Fibroblast of lung (primary cell): Measurements from ENCODE around the gene POP5. TPM values are rescaled to one million over a fixed set of nuclear protein-coding genes. Genes with fewer than 3 reads are reported as not detected.

Source experiments
- DNase-seq, 2 donors: peaks; one replicate each; pipeline versions ENCODE4 v3.0.0 to v3.0.0-alpha.2; 2010; ENCODE audit warnings: low read depth in 2 of 2
- H2AFZ ChIP-seq: 2 replicates; pipeline ENCODE4 v1.5.1; 2012; ENCODE audit warnings: low read length, control low read depth, inconsistent platforms
- H3K27ac ChIP-seq: 2 replicates; pipeline ENCODE4 v1.5.1; 2011; ENCODE audit warnings: low read length, control low read depth; ENCODE audit not compliant: insufficient read depth
- H3K27me3 ChIP-seq: 2 replicates; pipeline ENCODE4 v1.5.1; 2011; ENCODE audit warnings: mild to moderate bottlenecking, low read length; ENCODE audit not compliant: control insufficient read depth, insufficient read depth
- H3K36me3 ChIP-seq: 2 replicates; pipeline ENCODE4 v1.5.1; 2011; ENCODE audit warnings: low read length; ENCODE audit not compliant: control insufficient read depth, insufficient read depth
- H3K4me1 ChIP-seq: 2 replicates; pipeline ENCODE4 v1.5.1; 2011; ENCODE audit warnings: low read length; ENCODE audit not compliant: control insufficient read depth, insufficient read depth; ENCODE audit errors: extremely low read depth
- H3K4me2 ChIP-seq: 2 replicates; pipeline ENCODE4 v1.5.1; 2011; ENCODE audit warnings: low read length, control low read depth; ENCODE audit not compliant: insufficient read depth; ENCODE audit errors: extremely low read depth
- H3K4me3 ChIP-seq, 4 experiments: fragments of 200-600 bp in 1 of 4; sonication (generic) in 1 of 4; replicated peaks in 1 of 4; 2 replicates each; pipeline ENCODE4 v1.5.1; 2011 to 2016; ENCODE audit warnings: low read length in 4 of 4, low read depth in 3 of 4, mild to moderate bottlenecking in 3 of 4, control low read depth in 2 of 4, inconsistent platforms in 1 of 4, mixed read lengths in 1 of 4; ENCODE audit not compliant: insufficient read depth in 1 of 4; ENCODE audit errors: control extremely low read depth in 1 of 4
- H3K79me2 ChIP-seq: 2 replicates; pipeline ENCODE4 v1.5.1; 2012; ENCODE audit warnings: mild to moderate bottlenecking, low read length, inconsistent platforms; ENCODE audit not compliant: control insufficient read depth, insufficient read depth
- H3K9ac ChIP-seq: 2 replicates; pipeline ENCODE4 v1.5.1; 2011; ENCODE audit warnings: mild to moderate bottlenecking, low read length, control low read depth; ENCODE audit not compliant: insufficient read depth
- H3K9me3 ChIP-seq: 2 replicates; pipeline ENCODE4 v1.5.1; 2012; ENCODE audit warnings: low read depth, low read length; ENCODE audit not compliant: control insufficient read depth, insufficient read depth
- H4K20me1 ChIP-seq: 2 replicates; pipeline ENCODE4 v1.5.1; 2011; ENCODE audit warnings: low read length; ENCODE audit not compliant: control insufficient read depth, insufficient read depth; ENCODE audit errors: extremely low read depth
- CTCF ChIP-seq, 2 donors: IDR thresholded peaks in 1 of 2; conservative IDR thresholded peaks in 1 of 2; 1 replicate in 1 of 2; 2 replicates in 1 of 2; pipeline ENCODE4 v1.5.1; 2011 to 2012; ENCODE audit warnings: low read length in 2 of 2, control low read depth in 1 of 2, inconsistent platforms in 1 of 2, low read depth in 1 of 2, mild to moderate bottlenecking in 1 of 2
- EZH2 ChIP-seq: IDR thresholded peaks from 2 replicates; pipeline ENCODE4 v1.5.1; 2012; ENCODE audit warnings: low read length, control low read depth, mild to moderate bottlenecking; ENCODE audit errors: missing control alignments
- polyA plus RNA-seq, 2 donors: library from polyadenylated mRNA; depleted of rRNA in 1 of 2; stranded (reverse) in 1 of 2; unstranded in 1 of 2; fragments of >200 nt; gene quantifications; 2 replicates each; pipeline ENCODE4 v1.2.1, GENCODE V29; 2011 to 2012; ENCODE audit warnings: missing spikeins in 1 of 2
- total RNA-seq: library from RNA; depleted of rRNA; stranded (reverse); fragments of >200 nt; gene quantifications from 2 replicates; pipeline ENCODE4 v1.2.1, GENCODE V29; 2014

Gene POP5
- total and polyA plus RNA-seq, 2 donors (not counting 1 experiment from before 2014, with no cell fraction given), result 28.6 to 50.3 TPM

- Histone ChIP-seq H3K9me3 (no peaks in the 10 kb centered on the region), H3K9ac (no peak overlapping the region), H4K20me1 (no peaks in the 10 kb centered on the region), H3K4me1 (peaks cover 5% of the 10 kb centered on the region), H3K4me2 (peak overlapping the region; percentile 64), H2AFZ (peak overlapping the region; percentile 54), H3K4me3 (peak overlapping the region; percentile 71 to 91 (median 86)), H3K36me3 (no peaks in the 10 kb centered on the region), H3K27me3 (no peaks in the 10 kb centered on the region), H3K79me2 (peaks cover 14% of the 10 kb centered on the region), H3K27ac (peak overlapping the region; percentile 93)
- peak in 1 of 2 donors; percentile 57 for DNase-seq
- TF ChIP-seq EZH2 (no peak), CTCF (conservative IDR thresholded peaks at IDR 0.05 in 1 of 2, IDR thresholded peaks at IDR 0.05 in 1 of 2; ENCODE audit: low read depth in 1 of 2, low read length in 2 of 2) (peak in 1 of 2 donors; percentile 14)
Observed at GRCh38 chr12:120529641-120530417, 51.4 kb downstream of the POP5 start.

DNA sequence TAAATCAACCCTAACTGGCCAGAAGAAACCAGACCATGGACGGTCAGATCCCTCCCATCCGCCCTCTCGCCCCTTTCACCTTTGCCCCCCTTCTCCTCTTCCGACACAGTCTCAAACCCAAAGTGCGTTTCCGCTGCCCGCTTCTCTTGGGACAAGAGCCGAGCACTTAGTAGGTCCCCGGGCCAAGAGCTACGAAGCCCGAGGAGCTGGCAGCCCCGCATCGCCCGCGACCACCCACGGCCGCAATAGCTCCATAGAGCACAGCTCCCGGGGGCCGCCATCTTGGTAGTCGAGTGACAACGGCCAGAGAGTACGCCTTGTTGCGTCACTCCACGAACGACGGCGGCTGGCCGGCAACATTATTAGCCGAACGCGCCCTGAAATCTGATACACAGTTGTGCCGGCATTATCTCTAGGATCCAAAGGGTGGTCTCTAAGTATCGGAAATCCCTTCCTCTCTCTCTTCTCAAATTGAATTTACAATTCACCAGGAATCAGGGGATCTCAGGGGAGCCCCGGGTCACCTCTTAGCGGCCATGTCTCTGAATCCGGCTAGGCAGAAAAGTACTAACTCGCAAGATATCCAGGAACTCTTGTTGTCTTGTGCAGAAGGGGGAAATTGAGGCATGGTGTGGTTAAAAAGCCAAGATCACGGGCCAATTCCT is 52.2 kb downstream of the POP5 start, which contains the start of gene COQ5:
TSS of gene COQ5 (minus strand) at position 298 of the 665 bp plus-strand sequence. CDS start at position 281, 17 bp downstream.
- Histone ChIP-seq H3K4me2 (peak within 1 kb of the TSS; percentile 97), H3K9me3 (no peaks in the 10 kb centered on the region), H4K20me1 (no peaks in the 10 kb centered on the region), H3K27me3 (no peaks in the 10 kb centered on the region), H3K4me1 (peaks cover 5% of the 10 kb centered on the region), H2AFZ (peak within 1 kb of the TSS; percentile 88), H3K9ac (peak within 1 kb of the TSS; percentile 93), H3K79me2 (peaks cover 7% of the 10 kb centered on the region), H3K36me3 (no peaks in the 10 kb centered on the region), H3K27ac (peak within 1 kb of the TSS; percentile 93), H3K4me3 (peak within 1 kb of the TSS; percentile 71 to 91 (median 86))
- DNase-seq, result peak; percentile 81 to 87
- TF ChIP-seq CTCF (conservative IDR thresholded peaks at IDR 0.05 in 1 of 2, IDR thresholded peaks at IDR 0.05 in 1 of 2; ENCODE audit: low read depth in 1 of 2, low read length in 2 of 2) (no peak), EZH2 (no peak)

Other genes starting within 250 kb of the POP5 start
- under 0.01 TPM in 1 of 2 replicates, not detected in the other for gene MSI1, start 212.2 kb downstream of the POP5 start, total RNA-seq
- gene MSI1, start 212.2 kb downstream of the POP5 start, polyA plus RNA-seq, result not detected in 2 replicates
- gene COX6A1, start 143.3 kb downstream of the POP5 start, total RNA-seq, result 455 and 512 TPM in 2 replicates
- gene COX6A1, start 143.3 kb downstream of the POP5 start, polyA plus RNA-seq, result 312 and 427 TPM in 2 replicates
- gene TRIAP1, start 135.0 kb downstream of the POP5 start, total RNA-seq, result 26.5 and 29.6 TPM in 2 replicates
- 47.5 and 52.7 TPM in 2 replicates for gene TRIAP1, start 135.0 kb downstream of the POP5 start, polyA plus RNA-seq
- 18.2 and 22.3 TPM in 2 replicates for gene GATC, start 135.0 kb downstream of the POP5 start, total RNA-seq
- 17.5 and 18.4 TPM in 2 replicates for gene GATC, start 135.0 kb downstream of the POP5 start, polyA plus RNA-seq
- 176 and 188 TPM in 2 replicates for gene SRSF9, start 111.7 kb downstream of the POP5 start, total RNA-seq
- gene SRSF9, start 111.7 kb downstream of the POP5 start, polyA plus RNA-seq, result 150 and 164 TPM in 2 replicates
- 222 and 289 TPM in 2 replicates for gene DYNLL1, start 85.3 kb downstream of the POP5 start, total RNA-seq
- 616 and 638 TPM in 2 replicates for gene DYNLL1, start 85.3 kb downstream of the POP5 start, polyA plus RNA-seq
- 31.8 and 38.5 TPM in 2 replicates for gene COQ5, start 52.2 kb downstream of the POP5 start, total RNA-seq
- 32.1 and 39.1 TPM in 2 replicates for gene COQ5, start 52.2 kb downstream of the POP5 start, polyA plus RNA-seq
- 93.0 and 174 TPM in 2 replicates for gene RNF10, start 47.0 kb downstream of the POP5 start, total RNA-seq
- 184 and 189 TPM in 2 replicates for gene RNF10, start 47.0 kb downstream of the POP5 start, polyA plus RNA-seq
- gene CABP1, start 59.2 kb upstream of the POP5 start, total RNA-seq, result under 0.01 TPM in 1 of 2 replicates, not detected in the other
- 0.06 and 0.36 TPM in 2 replicates for gene CABP1, start 59.2 kb upstream of the POP5 start, polyA plus RNA-seq
- 90.1 and 120 TPM in 2 replicates for gene MLEC, start 105.7 kb upstream of the POP5 start, total RNA-seq
- 56.4 and 66.1 TPM in 2 replicates for gene MLEC, start 105.7 kb upstream of the POP5 start, polyA plus RNA-seq
- gene UNC119B, start 129.1 kb upstream of the POP5 start, total RNA-seq, result 22.9 and 29.1 TPM in 2 replicates
- gene UNC119B, start 129.1 kb upstream of the POP5 start, polyA plus RNA-seq, result 29.1 and 31.2 TPM in 2 replicates
- 14.1 and 15.9 TPM in 2 replicates for gene ACADS, start 144.4 kb upstream of the POP5 start, total RNA-seq
- gene ACADS, start 144.4 kb upstream of the POP5 start, polyA plus RNA-seq, result 4.2 and 4.5 TPM in 2 replicates